H1 (cell line): ENCODE measurements around the gene FRS2. TPM values are rescaled to one million over a fixed set of nuclear protein-coding genes. Genes with fewer than 3 reads are reported as not detected.

Experiments used
- CTCF ChIA-PET: fragments of 300-600 bp; sonication (Branson Sonifier 250); formaldehyde crosslinking; loops from one replicate; lab custom pipeline; 2021; ENCODE audit not compliant: partially characterized antibody; lab: Charles Lee
- POLR2A ChIA-PET: fragments of 300-600 bp; sonication (Branson Sonifier 250); formaldehyde crosslinking; loops from one replicate; lab custom pipeline; 2021; ENCODE audit warnings: inconsistent platforms; ENCODE audit not compliant: partially characterized antibody; lab: Charles Lee
- DNase-seq, 2 experiments: peaks; one replicate each; pipeline versions ENCODE4 v3.0.0 to v3.0.0-alpha.2; 2010 to 2022; ENCODE audit warnings: low spot score in 2 of 2, low read depth in 1 of 2, mixed read lengths in 1 of 2
- FAIRE-seq: peaks from 2 replicates; lab custom pipeline; 2011; peaks lifted over from hg19 to GRCh38; lab: Jason Lieb, UNC
- H2AFZ ChIP-seq: 2 replicates; pipeline ENCODE4 v1.8.1; 2012; ENCODE audit warnings: low read length, inconsistent platforms
- H2AK5ac ChIP-seq: 2 replicates; pipeline ENCODE4 v1.6.1; 2013; ENCODE audit warnings: low read depth, low read length
- H2BK120ac ChIP-seq: replicated peaks from 2 replicates; pipeline ENCODE3; 2013; ENCODE audit warnings: low read depth, low read length, inconsistent platforms
- H2BK12ac ChIP-seq: 2 replicates; pipeline ENCODE4 v1.6.1; 2013; ENCODE audit warnings: low read depth, low read length
- H2BK15ac ChIP-seq: 2 replicates; pipeline ENCODE4 v1.6.1; 2013; ENCODE audit warnings: low read length
- H2BK20ac ChIP-seq: 2 replicates; pipeline ENCODE4 v1.6.1; 2013; ENCODE audit warnings: low read length
- H2BK5ac ChIP-seq: 2 replicates; pipeline ENCODE4 v1.6.1; 2013; ENCODE audit warnings: low read depth, low read length
- H3K14ac ChIP-seq: 2 replicates; pipeline ENCODE4 v1.6.1; 2013; ENCODE audit warnings: inconsistent platforms; ENCODE audit not compliant: insufficient read length
- H3K18ac ChIP-seq: 2 replicates; pipeline ENCODE4 v1.6.1; 2013; ENCODE audit warnings: low read length; ENCODE audit errors: extremely low read depth
- H3K23ac ChIP-seq: 2 replicates; pipeline ENCODE4 v1.6.1; 2013; ENCODE audit warnings: inconsistent platforms; ENCODE audit not compliant: insufficient read length
- H3K23me2 ChIP-seq: 2 replicates; pipeline ENCODE4 v1.6.1; 2013; ENCODE audit warnings: low read depth, low read length
- H3K27ac ChIP-seq: 2 replicates; pipeline ENCODE4 v1.6.1; 2011; ENCODE audit warnings: low read depth, low read length, inconsistent platforms
- H3K27me3 ChIP-seq, 4 experiments: replicated peaks in 1 of 4; 1 replicate in 1 of 4; 2 replicates in 3 of 4; pipeline versions ENCODE4 v1.6.1 to v1.8.1; 2011 to 2013; ENCODE audit warnings: low read length in 3 of 4, mild to moderate bottlenecking in 3 of 4, inconsistent platforms in 2 of 4, mixed read lengths in 2 of 4, moderate library complexity in 1 of 4; ENCODE audit not compliant: control insufficient read depth in 3 of 4, insufficient read depth in 3 of 4; ENCODE audit errors: extremely low read depth in 1 of 4
- H3K36me3 ChIP-seq, 4 experiments: 2 replicates each; pipeline versions ENCODE4 v1.6.1 to v1.8.1; 2011 to 2013; ENCODE audit warnings: mild to moderate bottlenecking in 4 of 4, low read length in 3 of 4, moderate library complexity in 2 of 4, control low read depth in 1 of 4, inconsistent platforms in 1 of 4; ENCODE audit not compliant: insufficient read depth in 4 of 4, control insufficient read depth in 2 of 4
- H3K4ac ChIP-seq: replicated peaks from 2 replicates; pipeline ENCODE3; 2013; ENCODE audit warnings: low read length, low read depth, mixed read lengths, inconsistent platforms; ENCODE audit not compliant: insufficient read length
- H3K4me1 ChIP-seq, 4 experiments: replicated peaks in 1 of 4; 1 replicate in 1 of 4; 2 replicates in 3 of 4; pipeline versions ENCODE4 v1.6.1 to v1.8.1; 2011 to 2013; ENCODE audit warnings: low read length in 3 of 4, inconsistent platforms in 2 of 4, mixed read lengths in 1 of 4; ENCODE audit not compliant: insufficient read depth in 4 of 4, control insufficient read depth in 3 of 4
- H3K4me2 ChIP-seq, 2 experiments: 2 replicates each; pipeline versions ENCODE4 v1.6.1 to v1.8.1; 2011 to 2013; ENCODE audit warnings: low read depth in 2 of 2, low read length in 2 of 2, control low read depth in 1 of 2, inconsistent platforms in 1 of 2, mild to moderate bottlenecking in 1 of 2; ENCODE audit not compliant: insufficient read depth in 1 of 2
- H3K4me3 ChIP-seq, 4 experiments: fragments of 200-600, 300-600 bp in 1 of 4; sonication (generic), shearing (Covaris generic), sonication (Bioruptor Twin) in 1 of 4; 2 replicates each; pipeline versions ENCODE4 v1.5.1 to v1.8.1; 2011 to 2016; ENCODE audit warnings: low read length in 4 of 4, low read depth in 3 of 4, control low read depth in 2 of 4, inconsistent platforms in 2 of 4, mild to moderate bottlenecking in 2 of 4, mixed read lengths in 1 of 4, moderate library complexity in 1 of 4; ENCODE audit not compliant: insufficient read depth in 2 of 4; ENCODE audit errors: extremely low read depth in 1 of 4
- H3K56ac ChIP-seq: replicated peaks from 2 replicates; pipeline ENCODE3; 2013; ENCODE audit warnings: low read depth, mild to moderate bottlenecking, mixed read lengths, low read length, inconsistent platforms; ENCODE audit not compliant: insufficient read length
- H3K79me1 ChIP-seq: 2 replicates; pipeline ENCODE4 v1.6.1; 2013; ENCODE audit warnings: low read depth, low read length, control low read depth
- H3K79me2 ChIP-seq, 2 experiments: 2 replicates each; pipeline versions ENCODE4 v1.6.1 to v1.8.1; 2012 to 2013; ENCODE audit warnings: low read length in 2 of 2, mild to moderate bottlenecking in 2 of 2, inconsistent platforms in 1 of 2; ENCODE audit not compliant: insufficient read depth in 2 of 2, control insufficient read depth in 1 of 2
- H3K9ac ChIP-seq, 4 experiments: replicated peaks in 1 of 4; 1 replicate in 1 of 4; 2 replicates in 3 of 4; pipeline versions ENCODE4 v1.6.1 to v1.8.1; 2011 to 2013; ENCODE audit warnings: low read depth in 3 of 4, low read length in 3 of 4, control low read depth in 2 of 4, mild to moderate bottlenecking in 2 of 4, moderate library complexity in 2 of 4, inconsistent platforms in 1 of 4; ENCODE audit errors: extremely low read depth in 1 of 4
- H3K9me3 ChIP-seq, 2 experiments: 2 replicates each; pipeline versions ENCODE4 v1.6.1 to v1.8.1; 2012 to 2013; ENCODE audit warnings: mild to moderate bottlenecking in 2 of 2, moderate library complexity in 2 of 2, control low read depth in 1 of 2, inconsistent platforms in 1 of 2, low read depth in 1 of 2, low read length in 1 of 2, mixed read lengths in 1 of 2; ENCODE audit not compliant: insufficient read depth in 2 of 2
- H4K20me1 ChIP-seq, 2 experiments: replicated peaks in 1 of 2; 2 replicates each; pipeline versions ENCODE3 to v1.8.1; 2011 to 2013; ENCODE audit warnings: inconsistent platforms in 2 of 2, low read length in 2 of 2, mild to moderate bottlenecking in 1 of 2; ENCODE audit not compliant: insufficient read depth in 2 of 2, control insufficient read depth in 1 of 2
- H4K5ac ChIP-seq: 2 replicates; pipeline ENCODE4 v1.6.1; 2013; ENCODE audit warnings: low read length, low read depth, mixed read lengths, inconsistent platforms; ENCODE audit not compliant: insufficient read length
- H4K8ac ChIP-seq: 2 replicates; pipeline ENCODE4 v1.8.0; 2013; ENCODE audit warnings: mild to moderate bottlenecking, moderate library complexity, low read length, inconsistent platforms; ENCODE audit not compliant: insufficient read depth; ENCODE audit errors: extremely low read depth
- H4K91ac ChIP-seq: replicated peaks from 2 replicates; pipeline ENCODE3; 2013; ENCODE audit warnings: low read length, mixed read lengths, inconsistent platforms; ENCODE audit not compliant: insufficient read length
- EGR1 ChIP-seq: IDR thresholded peaks from 2 replicates; pipeline ENCODE4 v1.6.1; 2011; ENCODE audit warnings: low read depth, low read length, borderline replicate concordance
- JUN ChIP-seq: IDR thresholded peaks from 2 replicates; pipeline ENCODE4 v1.6.1; 2011; ENCODE audit warnings: low read depth, mild to moderate bottlenecking, improper control_type of control experiment, low read length
- whole genome bisulfite sequencing, 2 experiments: shearing (Covaris generic) in 1 of 2; methylation state at CpG; one replicate each; pipeline versions ENCODE4 v1.1.6 to v1.1.7; 2013 to 2015; ENCODE audit warnings: low lambda C conversion rate in 2 of 2, mixed read lengths in 2 of 2, inconsistent platforms in 1 of 2, low coverage in 1 of 2, missing lambda C conversion rate in 1 of 2; ENCODE audit not compliant: insufficient replicate concordance in 2 of 2, insufficient coverage in 1 of 2, insufficient read length in 1 of 2; ENCODE audit errors: extremely low coverage in 1 of 2, missing lambda C conversion rate in 1 of 2; 5-methylcytosine and 5-hydroxymethylcytosine counted together
- polyA plus RNA-seq, 7 experiments: library from polyadenylated mRNA; depleted of rRNA in 3 of 7; stranded (reverse) in 5 of 7; unstranded in 2 of 7; fragments of >200 nt in 5 of 7; fragments of 200-250 nt in 2 of 7; gene quantifications; 1 replicate in 5 of 7; 2 replicates in 1 of 7; 4 replicates in 1 of 7; pipeline versions ENCODE4 v1.2.1 to v1.2.3, GENCODE V29; 2011 to 2013; ENCODE audit warnings: missing spikeins in 2 of 7, mixed read lengths in 2 of 7
- total RNA-seq: library from RNA; stranded (reverse); fragmentation: NEBNext Ultra II Directional; extraction: Animal tissue kit (Norgen Biotek cat#: 25700); gene quantifications from 2 replicates; pipeline ENCODE4 v1.2.1, GENCODE V29; 2021

The FRS2 gene
- total and polyA plus RNA-seq, 2 of the 8 experiments (the other 6 are each of a cell fraction or from before 2014, with no cell fraction given), result 10.3 to 35.8 TPM

DNA sequence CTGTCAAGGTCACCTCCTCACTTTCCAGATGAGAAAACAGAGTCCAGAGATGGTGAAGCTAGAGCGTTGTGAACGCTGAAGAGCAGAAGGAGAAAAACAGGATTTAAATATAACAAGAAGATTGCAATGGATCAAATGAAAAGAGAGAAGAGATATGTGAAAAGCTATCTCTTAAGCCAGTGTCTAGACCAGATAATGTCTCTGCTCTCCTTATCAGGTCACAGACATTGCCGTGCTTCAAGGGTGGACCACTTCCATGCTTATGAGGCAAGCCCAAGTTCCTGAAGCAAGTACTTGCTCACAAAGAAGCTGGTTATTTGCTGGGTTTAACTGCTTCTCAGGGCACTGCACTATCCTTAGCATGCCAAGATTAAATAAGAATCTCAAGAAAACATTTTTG lies 31.6 kb upstream of the FRS2 start:
- Histone ChIP-seq H4K5ac (no peak overlapping the region), H4K8ac (no peak overlapping the region), H3K4ac (no peak overlapping the region), H3K4me2 (no peak overlapping the region), H3K14ac (no peak overlapping the region), H4K20me1 (no peaks in the 10 kb centered on the region), H3K4me1 (0 out of 7 replicates have a peak, but pooled peaks cover 0 to 3% (median 0%) of the 10 kb centered on the region in 4 experiments), H3K79me2 (no peaks in the 10 kb centered on the region), H3K27ac (no peak overlapping the region), H2BK20ac (no peak overlapping the region), H2AK5ac (no peak overlapping the region), H2BK15ac (no peak overlapping the region), H2BK5ac (no peak overlapping the region), H3K23ac (no peak overlapping the region), H4K91ac (no peak overlapping the region), H3K9me3 (no peaks in the 10 kb centered on the region), H3K36me3 (no peaks in the 10 kb centered on the region), H2AFZ (no peak overlapping the region), H2BK120ac (no peak overlapping the region), H3K27me3 (no peaks in the 10 kb centered on the region), H2BK12ac (no peak overlapping the region), H3K56ac (no peak overlapping the region), H3K18ac (no peak overlapping the region), H3K9ac (no peak overlapping the region; a peak in 1 of 7 replicates), H3K23me2 (peaks cover 2% of the 10 kb centered on the region; the same call in 1 of the 2 replicates), H3K79me1 (no peaks in the 10 kb centered on the region), H3K4me3 (no peak overlapping the region)
- no peak for FAIRE-seq
- ChIA-PET POLR2A (interaction anchor here (1.6 kb wide), 1 partner anchor 32 kb away, joined by 6 read pairs; the partner anchor contains the start of gene FRS2), CTCF (interaction anchor here (0.7 to 1.3 kb wide), 3 partner anchors 24 to 132 kb away, joined by 4 read pairs; no protein-coding TSS in a partner anchor)
- 70% methylated on average over 3 of the region's 3 CpGs; no CpG with 5 or more reads in 1 of the 2 experiments for WGBS, 2 experiments
- DNase-seq, result no peak
- TF ChIP-seq EGR1 (no peak), JUN (no peak)
